Activated CD4-positive, CD25-positive, alpha-beta regulatory T cell treated with anti-CD3 and anti-CD28 coated beads, Interleukin-2, amount 50 U/mL, for 24 hours (primary cell): ENCODE results near the gene EGFL7.
A peak's percentile ranks its signal among the peaks of the same experiment; 100 is the strongest.

Source experiments
- ATAC-seq, 2 donors: fragments of 150-1000 bp; cut with Tn5 transposase; one replicate each; pipeline ENCODE4 v1.10.0; 2021; ENCODE audit warnings: mild to moderate bottlenecking in 1 of 2, moderate library complexity in 1 of 2

The EGFL7 gene

DNA sequence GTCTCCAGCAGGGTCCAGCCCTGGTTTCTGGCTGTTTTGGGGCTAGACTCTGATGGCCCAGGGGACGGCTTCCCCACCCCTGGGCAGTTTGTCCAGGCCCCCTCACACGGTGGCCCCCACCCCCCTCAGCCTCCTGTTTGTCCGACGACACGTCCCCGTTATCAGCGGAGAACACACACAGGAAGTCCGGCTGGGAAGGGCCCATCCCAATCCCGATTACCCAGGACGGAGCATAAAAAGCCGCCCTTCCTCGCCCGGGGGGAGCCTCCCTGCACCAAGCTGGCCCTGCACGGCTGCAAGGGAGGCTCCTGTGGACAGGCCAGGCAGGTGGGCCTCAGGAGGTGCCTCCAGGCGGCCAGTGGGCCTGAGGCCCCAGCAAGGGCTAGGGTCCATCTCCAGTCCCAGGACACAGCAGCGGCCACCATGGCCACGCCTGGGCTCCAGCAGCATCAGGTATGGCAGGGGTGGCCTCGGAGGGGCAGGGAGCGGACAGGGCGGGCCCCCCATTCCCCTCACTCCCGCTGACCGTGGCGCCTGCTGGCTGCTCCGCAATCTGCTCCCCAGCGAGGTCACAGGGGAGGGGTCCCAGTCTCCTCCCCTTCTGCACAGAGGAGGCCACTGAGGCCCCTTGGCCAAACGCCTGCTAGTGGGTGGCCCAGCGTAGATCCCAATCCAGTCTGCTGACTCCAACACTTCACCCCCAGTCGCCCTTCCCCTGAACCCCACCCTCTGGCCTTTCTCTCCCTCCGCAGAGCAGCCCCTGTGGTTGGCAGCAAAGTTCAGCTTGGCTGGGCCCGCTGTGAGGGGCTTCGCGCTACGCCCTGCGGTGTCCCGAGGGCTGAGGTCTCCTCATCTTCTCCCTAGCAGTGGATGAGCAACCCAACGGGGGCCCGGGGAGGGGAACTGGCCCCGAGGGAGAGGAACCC is at the start of gene EGFL7:
Gene EGFL7 (plus strand): TSS at position 261 of the 926 bp plus-strand sequence. CDS start 5,367 bp downstream, outside the sequence.
- no peak for ATAC-seq

DNA sequence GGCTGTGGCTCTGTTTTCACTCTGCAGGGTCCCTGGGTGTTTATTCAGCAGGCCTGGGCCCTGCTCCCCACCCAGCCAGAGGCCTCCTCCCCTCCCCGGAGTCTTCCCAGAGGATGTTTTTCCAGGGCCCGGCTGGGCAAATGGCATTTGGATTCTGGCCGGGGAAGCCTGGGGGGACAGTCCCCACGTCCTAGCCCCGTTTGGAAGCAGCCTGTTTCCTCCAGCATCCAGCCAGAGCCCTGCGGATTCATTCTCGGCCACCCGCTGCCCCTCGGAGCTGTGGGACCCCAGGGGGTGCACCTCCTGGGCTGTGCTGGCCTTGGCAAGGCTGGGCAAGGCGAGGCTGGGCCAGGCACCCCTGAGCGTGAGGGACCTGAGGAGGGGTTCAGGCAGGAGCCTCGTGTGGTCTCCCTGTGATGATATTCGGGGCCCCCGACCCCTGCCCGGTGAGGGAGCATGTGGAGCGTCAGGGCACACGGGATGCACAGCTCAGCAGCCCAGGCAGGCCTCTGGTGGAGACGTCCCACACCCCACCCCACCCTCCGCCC is 48.8 kb upstream of the EGFL7 start:
- no peak for ATAC-seq

DNA sequence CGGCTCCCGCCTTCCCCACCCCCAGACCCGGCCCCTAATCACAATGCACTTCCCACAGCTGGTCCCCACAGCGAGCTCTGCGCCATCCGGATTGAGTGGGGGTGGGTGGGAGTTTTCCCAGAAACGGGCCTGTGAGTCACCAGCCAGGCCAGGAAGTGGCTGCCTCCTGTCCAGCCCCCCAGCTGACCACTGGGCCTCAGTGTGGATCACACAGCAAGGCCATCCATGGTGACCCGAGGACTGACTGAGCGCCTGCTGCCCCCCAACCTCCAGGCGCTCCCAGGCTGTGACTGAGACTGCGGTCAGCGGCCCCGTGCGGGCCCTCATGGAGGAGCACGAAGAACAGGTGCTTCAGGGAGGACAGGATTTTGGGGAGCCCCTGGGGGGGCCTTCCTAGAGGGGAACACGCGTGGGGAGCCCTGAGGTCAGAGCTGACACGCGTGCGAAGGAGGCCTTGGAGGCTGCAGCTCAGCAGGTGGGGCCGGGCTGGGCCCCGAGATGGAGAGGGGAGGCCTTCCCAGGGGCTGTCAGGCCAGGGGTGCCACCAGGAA is 48.3 kb upstream of the EGFL7 start:
- ATAC-seq = no peak

DNA sequence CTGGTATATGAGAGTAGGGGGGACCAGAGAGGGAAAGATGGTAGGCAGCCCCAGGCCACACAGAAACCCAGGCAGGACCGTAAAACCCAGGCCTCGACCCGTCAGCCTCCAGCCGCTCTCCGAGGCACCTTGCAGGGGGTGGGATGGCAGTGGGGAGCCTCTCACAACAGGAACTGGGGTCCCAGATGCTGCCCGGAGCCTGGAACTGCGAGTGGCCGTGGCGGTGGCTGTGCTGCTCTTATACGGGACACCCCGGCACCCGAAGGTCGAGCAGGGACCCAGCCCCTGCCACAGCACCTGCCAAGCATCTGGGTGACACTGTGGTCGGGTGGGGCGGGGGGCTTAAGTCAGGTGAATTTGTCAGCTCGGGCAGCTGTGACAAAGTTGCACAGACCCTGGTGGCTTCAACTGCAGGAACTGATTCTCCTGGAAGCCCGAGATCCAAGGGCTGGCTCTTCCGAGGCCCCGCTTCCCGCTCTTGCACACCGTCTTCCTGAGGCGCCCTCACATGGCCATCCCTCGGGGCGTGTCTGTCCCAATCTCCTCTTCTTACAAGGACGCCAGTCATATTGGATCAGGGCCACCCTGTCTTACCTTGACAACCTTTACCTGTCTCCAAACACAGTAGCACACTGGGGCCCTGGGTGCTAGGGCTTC is 47.6 kb upstream of the EGFL7 start:
- ATAC-seq = no peak

DNA sequence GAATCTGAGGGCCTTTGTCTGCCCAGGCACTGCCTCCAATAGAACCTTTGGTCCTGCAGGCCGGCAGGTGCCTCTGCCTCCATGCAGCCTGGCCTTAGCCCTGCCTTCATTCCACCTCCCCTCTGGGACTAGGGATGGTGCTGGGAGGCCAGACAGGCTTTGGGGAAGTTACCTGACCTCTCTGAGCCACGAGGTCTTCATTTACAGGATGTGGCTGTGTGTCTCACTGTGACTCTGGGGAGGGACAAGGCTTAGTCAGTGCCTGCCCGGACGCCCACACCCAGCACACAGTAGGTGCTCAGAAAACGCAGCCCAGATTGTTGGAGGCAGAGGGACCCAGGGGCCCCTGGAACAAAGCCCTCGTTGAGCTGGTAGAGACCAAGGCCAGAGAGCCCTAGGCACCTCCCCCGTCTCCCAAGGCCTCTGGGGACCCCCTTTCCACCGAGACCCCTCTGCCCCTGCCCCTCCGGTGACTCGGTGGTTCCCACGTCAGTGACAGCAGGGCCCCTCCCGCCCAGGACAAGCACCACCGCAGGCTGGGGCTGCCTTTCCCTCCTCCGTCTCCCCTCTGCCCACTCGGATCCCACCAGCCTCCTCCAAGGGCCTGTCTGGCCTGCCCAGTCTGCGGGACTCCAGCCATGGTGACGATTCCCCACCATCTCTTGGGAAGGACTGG is 46.9 kb upstream of the EGFL7 start:
- no peak for ATAC-seq

DNA sequence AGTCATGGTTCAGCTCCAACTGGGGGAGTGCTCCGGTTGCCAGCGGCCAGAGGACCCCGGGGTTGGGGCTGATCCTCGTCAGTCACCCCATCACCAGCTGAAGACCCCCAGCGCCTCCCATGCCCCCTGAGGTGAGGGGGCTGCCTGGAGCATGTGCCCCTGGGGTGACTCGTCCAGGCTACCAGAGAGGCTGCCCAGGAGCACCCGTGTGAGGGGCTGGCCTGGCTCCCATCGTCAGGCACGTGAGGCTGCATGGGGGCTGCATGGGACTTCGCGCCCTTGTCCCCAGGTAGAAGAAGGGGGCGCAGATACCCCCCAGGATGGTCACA is 46.4 kb upstream of the EGFL7 start:
- no peak for ATAC-seq

DNA sequence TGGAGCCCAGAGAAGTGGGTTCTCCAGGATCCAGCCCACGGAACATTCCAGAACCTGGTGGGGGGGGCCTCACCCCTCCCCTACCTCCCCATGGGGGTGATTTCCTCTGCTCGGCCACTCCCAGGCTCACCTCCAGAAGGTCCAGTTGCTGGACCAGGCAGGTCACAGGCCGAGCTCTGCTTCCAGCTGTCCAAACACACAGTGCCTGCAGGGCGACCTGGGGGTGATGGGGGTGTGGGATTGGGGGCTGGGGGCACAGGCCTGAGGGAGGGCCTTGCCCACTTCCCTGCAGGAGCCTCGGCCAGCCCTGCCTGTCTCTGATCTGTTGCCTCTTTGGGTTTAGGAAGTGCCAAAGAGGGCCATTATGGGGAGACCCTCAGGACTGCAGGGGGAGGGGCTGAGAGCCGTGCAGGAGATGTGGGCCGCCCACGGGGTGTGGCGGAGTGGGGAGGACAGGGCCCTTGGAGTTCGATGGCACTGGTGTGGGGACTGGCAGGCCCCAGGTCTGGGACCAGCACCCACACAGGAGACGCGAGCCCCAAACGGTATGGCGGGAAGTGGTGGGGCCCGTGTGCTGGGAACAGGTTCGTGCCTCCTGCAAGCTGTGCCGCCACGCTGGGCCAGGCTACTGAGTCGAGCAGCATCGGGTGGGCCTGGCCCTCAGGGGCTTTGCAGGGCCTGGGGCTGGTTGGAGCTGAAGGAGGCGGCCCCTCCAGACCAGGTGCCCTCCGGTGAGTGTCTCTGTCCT is 45.6 kb upstream of the EGFL7 start:
- ATAC-seq = no peak

DNA sequence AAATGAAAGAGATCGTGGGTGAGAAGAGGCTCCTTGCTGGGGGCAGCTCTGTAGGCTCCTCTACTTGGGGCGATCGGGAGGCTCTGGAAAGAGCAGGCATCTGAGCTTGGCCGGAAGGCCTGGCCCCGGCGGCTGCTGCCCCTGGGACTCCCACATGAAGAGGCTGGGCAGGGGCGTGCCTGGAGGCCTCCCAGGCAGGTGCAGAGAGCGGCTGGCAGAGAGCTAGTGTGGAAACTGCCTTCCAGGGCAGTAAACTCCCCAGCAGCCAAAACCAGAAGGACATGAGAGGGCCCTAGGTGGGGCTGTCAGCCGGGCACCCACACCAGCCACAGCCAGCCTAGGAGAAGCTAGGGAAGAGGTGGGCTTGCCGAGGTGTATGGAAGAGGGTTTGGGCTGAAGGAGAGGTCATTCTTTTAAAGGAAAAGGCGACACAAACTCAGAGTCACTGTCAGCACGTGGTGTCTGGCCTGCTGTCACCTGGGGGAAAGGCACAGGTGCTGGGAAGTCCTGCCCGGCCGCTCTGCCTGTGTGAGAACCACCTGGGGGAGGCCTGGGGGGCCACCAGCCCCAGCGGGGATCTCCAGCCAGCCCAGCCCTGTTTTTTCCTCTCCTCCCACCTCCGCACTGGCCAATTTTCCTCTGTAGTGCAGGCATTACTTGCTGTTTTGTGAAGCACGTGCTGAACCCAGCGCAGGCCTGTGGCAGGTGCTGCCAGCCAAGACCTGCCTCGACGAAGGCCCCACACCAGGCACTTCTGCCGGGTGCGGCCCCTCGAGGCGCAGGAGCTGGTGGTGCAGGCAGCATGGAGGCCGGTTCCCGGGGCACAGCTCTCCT is 44.8 kb upstream of the EGFL7 start:
- ATAC-seq = no peak

DNA sequence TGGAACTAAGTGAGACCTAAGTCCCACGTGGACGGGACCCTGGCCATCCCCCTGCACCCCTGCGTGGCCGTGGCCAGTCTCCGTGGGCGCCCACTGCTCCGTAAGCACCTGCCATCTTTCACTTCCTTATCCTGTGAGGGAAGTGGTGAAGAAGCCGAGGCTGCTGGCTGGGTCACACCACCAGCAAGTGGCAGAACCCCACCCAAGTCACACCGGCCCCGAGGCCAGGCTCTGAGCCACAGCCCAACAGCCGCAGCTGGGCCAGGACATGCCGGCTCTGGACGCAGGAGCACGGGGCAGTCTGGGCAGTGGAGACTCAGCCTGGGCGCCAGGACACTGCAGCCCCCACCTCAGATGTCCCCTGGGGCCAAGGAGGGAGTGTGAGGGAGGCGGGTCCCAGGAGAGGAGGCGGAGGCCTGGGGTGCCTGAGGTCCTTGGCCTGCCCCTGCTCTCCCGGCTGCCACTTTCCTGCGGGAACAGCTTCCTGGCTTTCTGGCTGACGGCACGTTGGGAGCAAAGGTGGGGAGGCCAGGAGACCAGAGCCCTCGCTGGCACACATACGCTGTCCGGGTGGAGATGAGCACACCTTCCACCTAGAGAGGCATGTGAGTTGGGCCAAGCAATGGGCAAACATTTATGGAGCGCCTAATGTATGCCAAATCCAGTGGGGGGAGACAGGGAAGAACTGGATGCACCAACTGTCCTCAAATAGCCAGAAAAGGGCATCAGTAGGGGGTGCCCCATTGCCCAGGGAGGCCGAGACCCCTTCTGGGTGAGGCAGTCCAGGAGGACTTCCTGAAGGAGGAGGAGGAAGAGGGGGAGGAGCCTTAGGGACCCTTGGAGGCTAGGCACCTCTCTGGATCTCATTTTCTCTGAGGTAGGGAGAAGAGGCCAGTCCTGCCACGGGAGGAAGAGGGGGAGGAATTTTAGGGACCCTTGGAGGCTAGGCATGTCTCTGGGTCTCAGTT is 43.9 kb upstream of the EGFL7 start:
- no peak for ATAC-seq

DNA sequence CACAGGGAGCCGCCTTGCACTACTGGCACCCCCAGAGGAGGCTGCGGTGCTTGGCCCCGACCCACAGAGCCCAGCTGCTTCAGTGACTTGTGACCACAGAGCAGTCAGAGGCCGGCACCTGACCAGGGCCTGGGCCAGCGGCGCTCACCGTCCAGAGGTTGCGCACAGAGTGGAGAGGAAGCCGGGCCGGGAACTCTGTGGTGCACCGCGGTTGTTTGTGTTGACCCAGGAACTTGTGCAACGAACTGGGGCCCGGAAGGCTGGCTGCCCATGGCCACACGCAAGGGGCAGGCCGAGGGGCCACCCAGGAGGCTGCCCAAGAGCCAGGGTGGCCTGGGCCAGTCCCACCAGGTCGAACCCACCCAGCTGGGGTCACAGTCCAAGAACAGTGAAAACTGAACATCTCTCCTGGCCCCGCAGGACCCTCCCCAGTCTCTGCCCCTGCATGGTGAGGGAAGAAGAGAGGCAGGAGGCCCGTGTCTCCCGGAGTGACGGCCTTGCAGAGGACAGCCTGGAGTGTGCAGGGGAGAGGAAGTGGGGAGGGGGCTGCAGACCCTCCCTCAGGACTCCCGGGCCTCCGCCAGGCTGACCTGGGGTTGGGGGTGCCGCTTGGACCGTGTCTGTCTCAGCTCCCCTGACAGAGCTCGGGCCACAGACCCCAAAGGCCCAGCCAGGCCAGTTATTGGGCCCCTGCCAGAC is 42.8 kb upstream of the EGFL7 start:
- ATAC-seq = peak in 1 of 2 donors; percentile 46

DNA sequence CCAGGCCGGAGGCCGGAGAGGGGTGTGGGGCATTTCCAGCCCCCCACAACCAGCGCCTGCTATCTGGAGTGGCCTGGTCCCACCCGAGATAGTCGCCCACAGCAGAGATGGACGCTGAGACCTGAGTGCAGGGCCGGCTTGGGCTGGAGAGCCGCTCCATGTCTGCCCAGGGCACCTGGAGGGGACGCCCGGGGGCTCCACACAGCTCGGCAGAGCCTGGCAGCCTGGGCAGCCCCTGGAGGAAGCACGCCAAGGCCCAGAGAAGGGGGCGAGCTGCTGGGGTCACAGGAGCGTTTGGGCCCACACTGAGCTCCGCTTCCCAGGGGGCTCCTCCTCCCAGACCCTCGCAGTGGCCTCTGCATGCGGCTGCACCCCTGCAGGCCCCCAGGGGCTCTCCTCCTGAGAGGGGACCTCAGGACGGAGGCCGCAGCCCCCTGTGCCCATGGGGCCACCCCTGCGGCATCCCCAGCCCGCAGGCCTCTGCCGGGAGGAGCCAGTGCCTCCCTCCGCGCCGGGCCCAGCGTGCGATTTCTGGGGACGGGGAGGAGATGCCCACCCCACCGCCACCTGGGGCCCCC is 42.2 kb upstream of the EGFL7 start:
- ATAC-seq = no peak

DNA sequence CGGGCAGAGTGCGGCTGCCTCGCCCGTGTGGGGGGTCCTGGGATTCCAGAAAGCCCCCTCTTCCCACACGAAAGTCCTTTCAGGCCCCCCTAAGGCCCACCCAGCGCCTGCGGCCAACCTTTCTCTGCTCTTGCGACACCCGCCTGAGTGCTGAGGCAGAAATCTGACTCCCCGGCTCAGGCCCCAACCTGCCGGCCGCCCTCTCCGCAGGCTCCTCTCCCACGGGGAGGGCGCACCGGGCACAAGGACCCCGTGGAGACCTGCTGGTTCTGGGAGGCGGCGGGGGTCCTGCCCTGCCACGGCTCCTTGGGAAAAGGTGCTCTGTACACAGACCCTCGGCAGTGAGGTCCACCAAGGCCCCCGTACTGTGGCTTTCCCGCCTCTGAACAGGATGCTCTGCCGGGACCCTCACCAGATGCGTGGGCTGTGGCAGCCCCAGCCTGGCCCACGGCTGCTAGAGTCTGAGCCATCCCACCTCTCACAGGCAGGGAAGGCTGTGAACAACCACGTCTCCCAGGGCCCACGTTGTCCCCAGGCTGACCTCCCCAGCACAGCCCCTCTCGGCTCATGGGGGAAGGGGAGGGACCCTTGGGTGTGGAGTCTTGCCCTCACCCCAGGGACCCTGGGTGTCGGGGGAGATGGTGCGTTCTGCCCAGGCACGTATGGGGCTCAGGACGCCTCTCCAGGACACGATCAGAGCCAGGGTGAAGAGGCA is 41.5 kb upstream of the EGFL7 start:
- ATAC-seq = no peak

DNA sequence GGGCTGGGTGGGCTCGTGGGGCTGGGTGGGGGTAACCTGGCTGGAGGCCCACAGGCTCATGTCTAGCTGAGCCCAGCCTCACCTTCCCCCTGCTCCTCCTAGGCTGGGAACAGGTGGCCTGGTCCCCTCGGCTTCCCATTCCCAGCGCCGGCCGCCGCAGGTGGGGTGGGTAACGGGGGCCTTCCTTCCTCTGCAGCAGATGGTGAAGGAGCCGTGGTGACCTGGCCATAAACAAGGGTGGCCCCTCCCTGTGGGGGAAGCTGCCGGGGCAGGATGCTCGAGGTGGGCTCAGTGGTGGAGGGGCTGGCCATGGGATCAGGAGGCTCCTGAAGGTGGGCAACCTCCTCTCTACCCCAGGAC is 41.0 kb upstream of the EGFL7 start:
- ATAC-seq = no peak

DNA sequence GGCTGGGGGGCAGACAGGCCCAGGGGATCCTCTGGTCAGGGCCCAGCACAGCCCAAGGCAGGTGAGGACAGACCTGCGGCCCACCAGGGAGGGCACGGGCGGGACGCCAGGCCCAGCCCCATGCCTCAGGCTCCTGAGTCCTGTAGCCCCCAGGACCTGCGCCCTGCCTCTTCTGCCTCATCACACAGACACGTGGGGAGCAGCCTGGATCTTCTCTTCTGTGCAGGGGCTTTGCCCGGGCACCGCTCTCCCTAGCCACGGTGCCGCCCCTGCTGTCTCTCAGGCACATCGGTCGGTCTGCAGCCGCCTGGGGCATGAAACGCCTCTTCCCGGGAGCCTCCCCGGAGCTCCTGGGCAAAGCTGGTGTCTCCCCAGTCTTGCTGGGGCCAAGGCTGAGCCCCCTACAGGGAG is 40.2 kb upstream of the EGFL7 start:
- no peak for ATAC-seq

DNA sequence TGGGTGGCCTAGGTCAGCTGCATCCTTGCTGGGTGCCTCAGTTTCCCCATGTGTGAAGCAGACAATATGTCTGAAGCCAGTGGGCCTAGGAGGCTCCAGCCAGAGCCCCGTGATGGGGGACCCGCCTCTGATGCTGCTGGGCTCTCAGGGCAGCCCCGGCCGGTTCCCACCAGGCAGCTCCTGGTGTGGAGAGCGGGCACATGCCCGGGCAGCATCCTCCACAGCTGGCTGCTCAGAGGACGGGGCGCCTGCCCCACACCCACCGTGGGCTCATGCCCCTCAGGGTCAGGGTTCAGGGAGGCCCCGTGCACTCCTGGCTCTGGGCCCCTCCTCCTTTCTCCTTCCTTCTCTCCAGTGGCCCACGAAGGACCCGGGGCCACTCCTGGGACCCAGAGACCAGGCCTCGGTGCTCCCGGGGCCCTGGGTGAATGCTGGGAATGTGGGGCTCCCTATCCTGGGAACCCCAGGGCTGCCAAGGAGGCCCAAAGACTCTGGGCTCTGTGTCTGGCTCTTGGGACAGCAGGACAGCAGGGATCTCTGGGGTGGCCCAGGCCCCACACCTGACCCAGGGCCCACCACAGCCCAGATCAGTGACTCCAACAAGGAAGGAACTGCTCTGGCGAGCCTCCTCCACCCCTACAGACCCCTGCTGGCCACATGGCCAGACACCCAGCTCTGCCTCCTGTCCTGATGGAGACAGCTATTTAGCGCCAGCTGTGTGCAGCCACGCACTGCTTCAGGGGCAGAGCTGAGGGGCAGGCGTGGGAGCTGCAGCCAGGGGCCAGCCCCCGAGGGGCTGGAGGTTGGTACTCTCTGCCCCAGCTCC is 39.5 kb upstream of the EGFL7 start:
- no peak for ATAC-seq

DNA sequence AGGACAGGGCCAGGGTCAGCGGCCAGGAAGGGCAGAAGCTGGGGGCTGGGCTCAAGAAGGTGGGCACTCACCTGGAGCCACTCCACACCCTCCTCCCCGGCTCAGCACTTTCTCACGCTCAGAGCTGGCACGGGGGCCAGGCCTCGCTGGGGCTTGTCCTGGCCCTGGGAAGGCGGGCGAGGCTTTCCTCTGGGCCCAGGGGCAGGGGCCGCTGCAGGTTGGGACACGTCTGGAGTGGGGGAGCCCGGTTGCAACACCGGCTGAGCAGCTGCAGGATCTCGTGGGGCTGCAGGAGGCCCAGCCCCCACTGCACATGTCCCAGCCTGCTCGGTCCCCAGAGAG is 38.9 kb upstream of the EGFL7 start:
- no peak for ATAC-seq

DNA sequence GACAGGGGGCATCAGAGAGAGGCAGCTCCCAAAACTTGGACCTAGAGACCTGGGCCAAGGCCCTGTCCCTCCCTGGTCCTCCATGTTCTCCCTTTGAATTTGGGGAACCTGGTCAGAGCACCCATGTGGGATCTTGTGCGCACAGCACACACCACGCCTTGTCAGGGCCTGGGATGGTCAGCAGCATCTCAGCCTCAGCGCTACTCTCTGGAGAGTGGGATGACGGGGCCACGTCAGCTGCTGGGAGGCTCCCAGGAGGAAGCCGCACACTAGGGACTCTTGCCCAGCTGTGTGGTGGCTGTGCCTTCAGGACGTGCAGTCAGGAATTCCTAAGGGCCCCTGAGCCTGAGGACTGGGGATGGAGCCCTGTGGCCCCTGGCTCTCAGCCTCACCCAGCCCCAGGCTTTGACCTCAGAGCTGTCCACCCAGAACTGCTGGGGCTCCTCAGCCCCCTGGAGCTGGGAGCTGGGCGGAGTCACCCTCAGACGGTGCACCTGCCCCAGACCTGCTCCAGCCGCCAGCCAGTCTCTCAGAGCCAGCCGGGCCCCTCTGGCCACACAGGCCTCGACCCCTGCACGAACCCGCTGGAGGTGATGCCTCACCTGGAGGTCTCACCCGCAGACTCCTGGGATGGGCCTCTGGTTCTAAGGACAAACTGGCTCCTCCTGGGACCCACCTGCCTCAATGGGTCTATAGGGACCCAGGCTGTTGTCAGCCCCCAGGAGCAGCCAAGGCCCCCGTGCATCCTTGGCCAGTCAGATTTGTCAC is 38.3 kb upstream of the EGFL7 start:
- no peak for ATAC-seq
